HEK293 (cell line): ENCODE data around the gene GIPC1.

Source experiments
- CTCF ChIA-PET: fragments of 350-600 bp; formaldehyde crosslinking; extraction: SDS; loops from one replicate; lab custom pipeline; 2021; ENCODE audit warnings: antibody characterized with exemption; lab: Yijun Ruan, JAX
- POLR2A ChIA-PET: fragments of 300-600 bp; formaldehyde crosslinking; extraction: SDS; loops from one replicate; lab custom pipeline; 2020; ENCODE audit warnings: antibody characterized with exemption, inconsistent platforms; lab: Yijun Ruan, JAX
- H3K27ac ChIP-seq: fragments of 200-500 bp; sonication (Bioruptor generic); 2 replicates; pipeline ENCODE4 v1.5.1; 2014; ENCODE audit warnings: low read depth, low read length, control low read depth, inconsistent platforms; ENCODE audit errors: extremely low read depth
- H3K36me3 ChIP-seq, 2 experiments: fragments of 200-500 bp in 1 of 2; sonication (Bioruptor generic) in 1 of 2; 1 replicate in 1 of 2; 2 replicates in 1 of 2; pipeline ENCODE4 v1.5.1; 2014 to 2017; ENCODE audit warnings: inconsistent platforms in 2 of 2, low read length in 2 of 2; ENCODE audit not compliant: control insufficient read depth in 2 of 2, insufficient read depth in 1 of 2
- H3K4me1 ChIP-seq: fragments of 200-500 bp; sonication (Bioruptor generic); 2 replicates; pipeline ENCODE4 v1.5.1; 2014; ENCODE audit warnings: mild to moderate bottlenecking, low read length, inconsistent platforms; ENCODE audit not compliant: control insufficient read depth, insufficient read depth
- H3K4me3 ChIP-seq: 2 replicates; pipeline ENCODE4 v1.5.1; 2011; ENCODE audit warnings: low read depth, mild to moderate bottlenecking, control low read depth, low read length, moderate library complexity
- H3K9me3 ChIP-seq: fragments of 200-500 bp; sonication (Bioruptor generic); 2 replicates; pipeline ENCODE4 v1.5.1; 2014; ENCODE audit warnings: low read depth, low read length, inconsistent platforms; ENCODE audit not compliant: control insufficient read depth, insufficient read depth
- ATF2 ChIP-seq: fragments of 450-650 bp; formaldehyde crosslinking; IDR thresholded peaks from 2 replicates; pipeline ENCODE4 v1.5.1; 2016; ENCODE audit warnings: missing biosample characterization, missing genetic modification characterization, low read depth
- GFI1B ChIP-seq: fragments of 450-650 bp; formaldehyde crosslinking; IDR thresholded peaks from 2 replicates; pipeline ENCODE4 v1.5.1; 2016; ENCODE audit warnings: missing biosample characterization, missing genetic modification characterization
- GLIS2 ChIP-seq: fragments of 450-650 bp; formaldehyde crosslinking; IDR thresholded peaks from 2 replicates; pipeline ENCODE4 v1.5.1; 2016; ENCODE audit warnings: missing biosample characterization, missing genetic modification characterization
- KLF17 ChIP-seq: fragments of 450-650 bp; formaldehyde crosslinking; IDR thresholded peaks from 2 replicates; pipeline ENCODE4 v1.5.1; 2016; ENCODE audit warnings: missing biosample characterization, missing genetic modification characterization
- KLF9 ChIP-seq: fragments of 450-650 bp; formaldehyde crosslinking; IDR thresholded peaks from 2 replicates; pipeline ENCODE4 v1.5.1; 2016; ENCODE audit warnings: missing biosample characterization, missing genetic modification characterization, low read depth
- SCRT2 ChIP-seq: fragments of 450-650 bp; formaldehyde crosslinking; IDR thresholded peaks from 2 replicates; pipeline ENCODE4 v1.5.1; 2016; ENCODE audit warnings: missing biosample characterization, missing genetic modification characterization
- SP7 ChIP-seq: fragments of 450-650 bp; formaldehyde crosslinking; IDR thresholded peaks from 2 replicates; pipeline ENCODE4 v1.5.1; 2016; ENCODE audit warnings: missing biosample characterization, missing genetic modification characterization
- ZBTB21 ChIP-seq: fragments of 450-650 bp; formaldehyde crosslinking; IDR thresholded peaks from 2 replicates; pipeline ENCODE4 v1.5.1; 2017; ENCODE audit warnings: missing biosample characterization, missing genetic modification characterization
- ZEB2 ChIP-seq: fragments of 450-650 bp; formaldehyde crosslinking; IDR thresholded peaks from 2 replicates; pipeline ENCODE4 v1.5.1; 2016; ENCODE audit warnings: missing biosample characterization, missing genetic modification characterization
- ZFP41 ChIP-seq: fragments of 450-650 bp; formaldehyde crosslinking; IDR thresholded peaks from 2 replicates; pipeline ENCODE4 v1.5.1; 2016; ENCODE audit warnings: missing biosample characterization, missing genetic modification characterization, borderline replicate concordance
- ZNF10 ChIP-seq: fragments of 450-650 bp; formaldehyde crosslinking; IDR thresholded peaks from 2 replicates; pipeline ENCODE4 v1.5.1; 2017; ENCODE audit warnings: missing biosample characterization, missing genetic modification characterization
- ZNF132 ChIP-seq: fragments of 450-650 bp; formaldehyde crosslinking; IDR thresholded peaks from 2 replicates; pipeline ENCODE4 v1.5.1; 2017; ENCODE audit warnings: missing biosample characterization, missing genetic modification characterization, borderline replicate concordance
- ZNF157 ChIP-seq: fragments of 450-650 bp; formaldehyde crosslinking; IDR thresholded peaks from 2 replicates; pipeline ENCODE4 v1.5.1; 2016; ENCODE audit warnings: missing biosample characterization, missing genetic modification characterization
- ZNF214 ChIP-seq: fragments of 450-650 bp; formaldehyde crosslinking; IDR thresholded peaks from 2 replicates; pipeline ENCODE4 v1.5.1; 2017; ENCODE audit warnings: missing biosample characterization, mild to moderate bottlenecking, missing genetic modification characterization, borderline replicate concordance
- ZNF266 ChIP-seq: fragments of 450-650 bp; formaldehyde crosslinking; IDR thresholded peaks from 2 replicates; pipeline ENCODE4 v1.5.1; 2016; ENCODE audit warnings: missing biosample characterization, missing genetic modification characterization, low read depth
- ZNF280C ChIP-seq: fragments of 450-650 bp; formaldehyde crosslinking; IDR thresholded peaks from 2 replicates; pipeline ENCODE4 v1.5.1; 2016; ENCODE audit warnings: missing biosample characterization, missing genetic modification characterization
- ZNF302 ChIP-seq: fragments of 450-650 bp; formaldehyde crosslinking; IDR thresholded peaks from 2 replicates; pipeline ENCODE4 v1.5.1; 2016; ENCODE audit warnings: missing biosample characterization, missing genetic modification characterization, low read depth
- ZNF324 ChIP-seq: fragments of 450-650 bp; formaldehyde crosslinking; IDR thresholded peaks from 2 replicates; pipeline ENCODE4 v1.5.1; 2016; ENCODE audit warnings: missing biosample characterization, missing genetic modification characterization
- ZNF341 ChIP-seq: fragments of 450-650 bp; formaldehyde crosslinking; IDR thresholded peaks from 2 replicates; pipeline ENCODE4; 2016; ENCODE audit warnings: low read depth, missing biosample characterization, missing genetic modification characterization
- ZNF394 ChIP-seq: fragments of 450-650 bp; formaldehyde crosslinking; IDR thresholded peaks from 2 replicates; pipeline ENCODE4 v1.5.1; 2016; ENCODE audit warnings: missing biosample characterization, missing genetic modification characterization, mild to moderate bottlenecking, moderate library complexity, borderline replicate concordance
- ZNF426 ChIP-seq: fragments of 450-650 bp; formaldehyde crosslinking; IDR thresholded peaks from 2 replicates; pipeline ENCODE4 v1.5.1; 2017; ENCODE audit warnings: missing biosample characterization, missing genetic modification characterization, mild to moderate bottlenecking, inconsistent platforms, moderate library complexity
- ZNF529 ChIP-seq: fragments of 450-650 bp; formaldehyde crosslinking; IDR thresholded peaks from 2 replicates; pipeline ENCODE4 v1.5.1; 2017; ENCODE audit warnings: missing genetic modification characterization, missing biosample characterization; ENCODE audit not compliant: insufficient replicate concordance
- ZNF596 ChIP-seq: fragments of 450-650 bp; IDR thresholded peaks from 2 replicates; pipeline ENCODE4 v1.5.0; 2018; ENCODE audit warnings: missing biosample characterization, mild to moderate bottlenecking, missing genetic modification characterization, moderate library complexity
- ZNF629 ChIP-seq: fragments of 450-650 bp; formaldehyde crosslinking; IDR thresholded peaks from 2 replicates; pipeline ENCODE4 v1.5.1; 2017; ENCODE audit warnings: missing biosample characterization, missing genetic modification characterization
- ZNF660 ChIP-seq: fragments of 450-650 bp; IDR thresholded peaks from 2 replicates; pipeline ENCODE4 v1.5.1; 2018; ENCODE audit warnings: missing biosample characterization, mild to moderate bottlenecking, missing genetic modification characterization
- ZNF837 ChIP-seq: fragments of 450-650 bp; formaldehyde crosslinking; IDR thresholded peaks from 2 replicates; pipeline ENCODE4 v1.5.1; 2016; ENCODE audit warnings: missing biosample characterization, missing genetic modification characterization
- TF ChIP-seq, protein P1 (sequence below): fragments of 450-650 bp; formaldehyde crosslinking; IDR thresholded peaks from 2 replicates; pipeline ENCODE4 v1.5.1; 2016; ENCODE audit warnings: missing biosample characterization, missing genetic modification characterization
- TF ChIP-seq, protein P2 (sequence below): fragments of 450-650 bp; formaldehyde crosslinking; IDR thresholded peaks from 2 replicates; pipeline ENCODE4 v1.5.1; 2016; ENCODE audit warnings: missing biosample characterization, missing genetic modification characterization

The GIPC1 gene

GRCh38 chr19:14476673-14477401, 19.1 kb downstream of the GIPC1 start:
- ChIA-PET CTCF (interaction anchor here (0.7 kb wide), 1 partner anchor 118 kb away, joined by 3 read pairs; no protein-coding TSS in a partner anchor), POLR2A (interaction anchor here (0.6 to 1.6 kb wide), 3 partner anchors 19 to 340 kb away, joined by 3 to 5 read pairs (median 4); partner anchors contain the start of genes ASF1B and GIPC1)
- H3K27ac ChIP-seq, result no peak overlapping the region
- no peaks in the 10 kb centered on the region for H3K9me3 ChIP-seq
- no peak overlapping the region for H3K4me3 ChIP-seq
- peaks cover 0 to 33% of the 10 kb centered on the region in 2 experiments; a peak in 2 of 3 replicates for H3K36me3 ChIP-seq
- H3K4me1 ChIP-seq, result no peaks in the 10 kb centered on the region; the same call in 1 of the 2 replicates
- TF ChIP-seq, protein P1, sequence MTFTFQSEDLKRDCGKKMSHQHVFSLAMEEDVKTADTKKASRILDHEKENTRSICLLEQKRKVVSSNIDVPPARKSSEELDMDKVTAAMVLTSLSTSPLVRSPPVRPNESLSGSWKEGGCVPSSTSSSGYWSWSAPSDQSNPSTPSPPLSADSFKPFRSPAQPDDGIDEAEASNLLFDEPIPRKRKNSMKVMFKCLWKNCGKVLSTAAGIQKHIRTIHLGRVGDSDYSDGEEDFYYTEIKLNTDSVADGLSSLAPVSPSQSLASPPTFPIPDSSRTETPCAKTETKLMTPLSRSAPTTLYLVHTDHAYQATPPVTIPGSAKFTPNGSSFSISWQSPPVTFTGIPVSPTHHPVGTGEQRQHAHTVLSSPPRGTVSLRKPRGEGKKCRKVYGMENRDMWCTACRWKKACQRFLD (tag by site-specific recombination), result no peak
- peak; percentile 97 for TF ChIP-seq ZBTB21 (tag by site-specific recombination)
- TF ChIP-seq ZNF341 (tag by site-specific recombination), result no peak
- no peak for TF ChIP-seq ZNF214
- TF ChIP-seq ZNF426 (tag by site-specific recombination), result no peak
- no peak for TF ChIP-seq ZNF394 (tag by site-specific recombination)
- TF ChIP-seq, protein P2, sequence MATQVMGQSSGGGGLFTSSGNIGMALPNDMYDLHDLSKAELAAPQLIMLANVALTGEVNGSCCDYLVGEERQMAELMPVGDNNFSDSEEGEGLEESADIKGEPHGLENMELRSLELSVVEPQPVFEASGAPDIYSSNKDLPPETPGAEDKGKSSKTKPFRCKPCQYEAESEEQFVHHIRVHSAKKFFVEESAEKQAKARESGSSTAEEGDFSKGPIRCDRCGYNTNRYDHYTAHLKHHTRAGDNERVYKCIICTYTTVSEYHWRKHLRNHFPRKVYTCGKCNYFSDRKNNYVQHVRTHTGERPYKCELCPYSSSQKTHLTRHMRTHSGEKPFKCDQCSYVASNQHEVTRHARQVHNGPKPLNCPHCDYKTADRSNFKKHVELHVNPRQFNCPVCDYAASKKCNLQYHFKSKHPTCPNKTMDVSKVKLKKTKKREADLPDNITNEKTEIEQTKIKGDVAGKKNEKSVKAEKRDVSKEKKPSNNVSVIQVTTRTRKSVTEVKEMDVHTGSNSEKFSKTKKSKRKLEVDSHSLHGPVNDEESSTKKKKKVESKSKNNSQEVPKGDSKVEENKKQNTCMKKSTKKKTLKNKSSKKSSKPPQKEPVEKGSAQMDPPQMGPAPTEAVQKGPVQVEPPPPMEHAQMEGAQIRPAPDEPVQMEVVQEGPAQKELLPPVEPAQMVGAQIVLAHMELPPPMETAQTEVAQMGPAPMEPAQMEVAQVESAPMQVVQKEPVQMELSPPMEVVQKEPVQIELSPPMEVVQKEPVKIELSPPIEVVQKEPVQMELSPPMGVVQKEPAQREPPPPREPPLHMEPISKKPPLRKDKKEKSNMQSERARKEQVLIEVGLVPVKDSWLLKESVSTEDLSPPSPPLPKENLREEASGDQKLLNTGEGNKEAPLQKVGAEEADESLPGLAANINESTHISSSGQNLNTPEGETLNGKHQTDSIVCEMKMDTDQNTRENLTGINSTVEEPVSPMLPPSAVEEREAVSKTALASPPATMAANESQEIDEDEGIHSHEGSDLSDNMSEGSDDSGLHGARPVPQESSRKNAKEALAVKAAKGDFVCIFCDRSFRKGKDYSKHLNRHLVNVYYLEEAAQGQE (tag by site-specific recombination), result 0 out of 2 replicates have a peak, but pooled peaks have one; percentile 17
- no peak for TF ChIP-seq ZNF302 (tag by site-specific recombination)
- TF ChIP-seq GLIS2 (tag by site-specific recombination), result 0 out of 2 replicates have a peak, but pooled peaks have one; percentile 8
- TF ChIP-seq SCRT2 (tag by site-specific recombination), result peak; percentile 89
- TF ChIP-seq ZNF280C (tag by site-specific recombination), result no peak
- peak; percentile 96 for TF ChIP-seq ZNF629 (tag by site-specific recombination)
- no peak; the same call in 1 of the 2 replicates for TF ChIP-seq ZNF10 (tag by site-specific recombination)
- TF ChIP-seq ZNF132 (tag by site-specific recombination), result no peak
- TF ChIP-seq SP7 (tag by site-specific recombination), result peak; percentile 60; the same call in 1 of the 2 replicates
- no peak for TF ChIP-seq ZNF596 (tag by site-specific recombination)
- no peak for TF ChIP-seq ZFP41 (tag by site-specific recombination)
- TF ChIP-seq ZNF157 (tag by site-specific recombination), result no peak
- TF ChIP-seq ZEB2 (tag by site-specific recombination), result peak; percentile 88
- peak; percentile 79 for TF ChIP-seq KLF17 (tag by site-specific recombination)
- TF ChIP-seq ZNF324 (tag by site-specific recombination), result 0 out of 2 replicates have a peak, but pooled peaks have one; percentile 41
- peak; percentile 65; the same call in 1 of the 2 replicates for TF ChIP-seq KLF9 (tag by site-specific recombination)
- TF ChIP-seq ZNF266, result no peak; the same call in 1 of the 2 replicates
- TF ChIP-seq ZNF837 (tag by site-specific recombination), result no peak
- no peak for TF ChIP-seq ZNF660 (tag by site-specific recombination)
- no peak for TF ChIP-seq ZNF529 (tag by site-specific recombination)
- no peak for TF ChIP-seq GFI1B (tag by site-specific recombination)
- peak; percentile 52; the same call in 1 of the 2 replicates for TF ChIP-seq ATF2
